Tibial nerve (tissue), 3 donors: ENCODE measurements around the gene TP53.

ENCODE experiments used
- EP300 ChIP-seq, 2 donors: sonication (generic); formaldehyde crosslinking; IDR thresholded peaks; one replicate each; pipeline ENCODE4 v1.6.1; 2017; ENCODE audit warnings: antibody characterized with exemption in 2 of 2, mild to moderate bottlenecking in 1 of 2
- POLR2A ChIP-seq, 2 donors: fragments of 450-650 bp; IDR thresholded peaks; one replicate each; pipeline ENCODE4 v1.6.1; 2017; ENCODE audit warnings: antibody characterized with exemption in 2 of 2, mild to moderate bottlenecking in 2 of 2, moderate library complexity in 2 of 2

- TF ChIP-seq EP300 (IDR thresholded peaks at IDR 0.05): no peak
- TF ChIP-seq POLR2A (IDR thresholded peaks at IDR 0.05): no peak
Observed at GRCh38 chr17:7673239-7673638, 14.1 kb downstream of the TP53 start.
